ENCODE measurements around the gene MACROD2.

MACROD2 gene

DNA sequence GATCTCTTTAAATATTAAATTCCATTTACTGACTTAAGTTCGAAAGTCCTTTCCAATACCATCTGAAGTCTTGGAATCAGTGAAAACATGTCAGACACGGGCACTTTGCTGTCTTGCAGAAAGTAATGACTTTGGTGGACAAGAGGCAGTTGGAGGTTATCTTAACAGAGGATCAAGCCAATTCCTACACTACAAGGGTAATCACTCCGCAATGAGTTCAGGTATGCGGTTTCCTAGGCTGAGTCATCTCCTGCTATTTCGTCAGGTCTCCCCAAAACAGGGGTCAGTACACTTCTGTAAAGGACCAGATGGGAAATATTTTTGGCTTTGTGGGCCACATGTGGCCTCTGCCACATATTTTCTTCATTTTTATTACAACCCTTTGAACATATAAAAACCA, 1921.3 kb downstream of the MACROD2 start:
- DNase-seq: no peak

DNA sequence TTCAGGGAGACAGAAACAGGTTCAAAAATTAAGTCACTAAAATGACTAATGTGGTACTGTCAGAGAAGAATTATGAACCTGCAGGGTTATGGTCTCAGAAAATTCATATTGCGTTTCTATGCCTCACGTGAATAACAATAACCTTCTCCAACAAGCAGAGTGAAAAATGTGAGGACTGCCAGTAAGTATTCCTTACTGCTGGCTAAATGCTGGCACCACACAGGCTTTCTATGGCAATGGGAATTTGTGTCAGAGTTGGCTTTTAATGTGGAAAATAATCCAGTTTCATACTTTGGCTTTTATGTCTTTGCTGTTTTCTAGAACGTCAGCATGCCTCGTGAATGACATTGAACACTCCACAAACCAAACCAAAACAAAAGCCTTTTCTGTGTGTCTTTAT, 1922.0 kb downstream of the MACROD2 start:
- no peak for DNase-seq

- no peak for DNase-seq
Observed at GRCh38 chr20:15918631-15919030, 1923.3 kb downstream of the MACROD2 start.

DNA sequence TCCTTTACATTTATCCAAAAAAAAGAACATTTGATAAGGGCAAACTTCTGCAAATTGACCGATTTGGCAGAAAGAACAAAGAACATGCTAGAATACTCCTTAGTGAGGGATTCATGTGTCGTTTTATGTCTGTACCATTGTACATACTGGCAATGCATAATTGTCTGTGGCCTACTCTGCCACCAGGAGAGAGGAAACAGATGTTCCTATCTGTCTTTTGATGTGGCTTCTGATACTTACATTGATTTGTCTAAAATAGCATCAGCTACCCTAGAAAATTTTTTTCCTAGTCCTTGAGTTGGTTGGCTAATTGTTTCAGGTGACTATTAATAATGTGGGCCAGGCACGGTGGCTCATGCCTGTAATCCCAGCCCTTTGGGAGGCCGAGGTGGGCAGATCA, 1923.8 kb downstream of the MACROD2 start:
- no peak for DNase-seq

DNA sequence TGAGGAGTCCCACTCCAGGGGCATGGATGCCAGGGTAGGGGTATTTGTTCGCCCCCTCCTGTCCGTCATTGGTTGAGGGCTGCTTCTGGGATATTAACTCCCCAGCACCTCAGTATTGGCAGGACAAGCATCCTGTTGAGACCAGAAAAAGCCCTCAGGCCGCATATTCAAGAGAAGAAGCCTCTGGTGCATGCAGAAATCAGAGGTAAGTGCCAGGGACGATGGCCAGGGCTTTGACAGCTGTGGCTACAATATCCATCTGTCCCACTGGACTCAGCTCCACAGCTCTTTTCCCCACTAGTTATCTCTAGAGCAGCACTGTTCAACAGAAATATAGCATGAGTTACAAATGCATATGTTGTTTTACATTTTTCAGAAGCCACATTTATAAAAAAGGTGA, 1926.6 kb downstream of the MACROD2 start:
- no peak for DNase-seq

- no peak for DNase-seq
Observed at GRCh38 chr20:15922556-15922955, 1927.2 kb downstream of the MACROD2 start.

GRCh38 chr20:15923030-15923776, 1927.9 kb downstream of the MACROD2 start:
- no peak for DNase-seq

DNA sequence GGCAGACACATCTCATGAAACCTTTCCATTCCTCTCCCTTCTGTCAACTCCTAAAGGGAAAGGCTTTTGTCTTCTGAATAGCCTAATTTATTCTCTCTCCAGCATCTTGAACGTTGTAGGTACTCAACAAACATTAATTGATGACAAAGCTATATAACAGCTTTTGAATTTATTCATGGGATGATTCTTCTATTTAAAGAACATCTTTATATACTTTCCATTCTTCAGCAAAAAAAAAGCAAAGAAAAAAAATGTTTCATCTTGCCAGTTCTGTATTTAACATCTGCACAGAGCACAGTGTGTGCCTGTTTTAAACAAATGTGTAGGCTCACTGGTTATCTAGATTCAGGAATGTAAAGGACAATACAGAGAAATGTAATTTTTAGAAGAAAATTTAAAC, 1929.2 kb downstream of the MACROD2 start:
- DNase-seq: no peak

DNA sequence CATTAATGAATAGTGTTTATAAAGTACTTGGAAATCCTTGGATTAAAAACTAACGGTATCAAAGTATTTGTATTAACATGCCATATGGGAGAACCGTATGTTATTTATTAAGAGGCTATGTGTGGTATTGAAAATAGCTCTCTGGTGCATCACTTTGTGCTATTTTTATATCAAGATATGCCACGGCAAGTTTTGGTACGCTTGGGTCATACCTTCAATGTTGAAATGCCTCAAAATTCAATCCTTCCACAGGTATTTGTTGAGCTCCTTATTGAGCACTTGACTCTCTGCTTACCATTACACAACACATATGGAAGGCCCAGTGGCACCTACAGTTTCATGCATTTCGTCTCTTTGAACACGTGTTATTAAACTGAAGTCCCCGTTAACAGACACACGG, 1930.1 kb downstream of the MACROD2 start:
- no peak for DNase-seq

- no peak for DNase-seq
Observed at GRCh38 chr20:15927893-15928650, 1932.8 kb downstream of the MACROD2 start.

GRCh38 chr20:15928946-15929345, 1933.6 kb downstream of the MACROD2 start:
- no peak for DNase-seq

DNA sequence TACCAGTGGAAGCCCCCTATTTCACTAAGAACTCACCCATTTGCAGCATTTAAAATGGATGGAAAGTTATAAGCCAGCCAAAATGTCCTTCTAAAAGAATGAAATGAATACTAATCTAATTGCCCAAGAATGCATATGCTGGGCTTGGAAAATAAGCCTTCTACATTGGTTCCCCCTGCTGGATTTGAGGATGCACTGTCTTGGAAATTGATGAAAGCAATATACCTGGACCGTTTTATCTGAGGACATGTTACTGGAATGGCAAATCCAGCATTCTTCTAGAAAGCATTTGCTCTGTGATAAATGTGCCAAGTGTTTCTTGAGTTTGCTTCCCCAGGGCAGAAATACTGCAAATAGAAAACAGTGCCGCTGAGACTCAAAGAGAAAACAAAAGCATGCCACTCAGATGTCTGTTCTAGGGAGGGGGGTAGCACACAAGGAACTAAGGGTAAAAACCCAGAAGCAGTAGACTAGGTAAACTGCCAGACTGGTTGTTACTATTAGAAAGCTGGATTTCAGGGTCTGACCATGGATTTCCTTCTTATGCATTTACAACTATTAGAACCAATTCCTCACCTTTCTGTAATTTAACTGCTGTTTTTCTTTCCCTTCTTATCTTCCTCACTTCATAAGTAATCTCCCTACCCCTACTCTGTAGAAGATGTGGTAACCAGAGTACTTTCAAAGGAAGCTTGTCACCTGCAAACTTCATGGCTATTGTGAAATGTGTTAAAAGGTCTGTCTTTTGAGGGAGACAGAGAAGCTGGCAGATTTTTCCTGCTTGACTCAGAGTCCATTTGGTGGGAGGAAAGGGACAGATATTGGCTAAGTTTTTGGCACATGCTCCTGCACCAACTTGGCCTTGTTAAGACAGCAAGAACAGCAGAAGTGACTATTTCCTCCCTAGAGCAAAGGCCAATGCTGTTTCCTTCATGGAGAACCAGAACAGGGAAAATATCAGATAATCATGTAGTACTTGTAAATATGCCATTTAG, 1935.3 kb downstream of the MACROD2 start:
- DNase-seq: peak; percentile 83

DNA sequence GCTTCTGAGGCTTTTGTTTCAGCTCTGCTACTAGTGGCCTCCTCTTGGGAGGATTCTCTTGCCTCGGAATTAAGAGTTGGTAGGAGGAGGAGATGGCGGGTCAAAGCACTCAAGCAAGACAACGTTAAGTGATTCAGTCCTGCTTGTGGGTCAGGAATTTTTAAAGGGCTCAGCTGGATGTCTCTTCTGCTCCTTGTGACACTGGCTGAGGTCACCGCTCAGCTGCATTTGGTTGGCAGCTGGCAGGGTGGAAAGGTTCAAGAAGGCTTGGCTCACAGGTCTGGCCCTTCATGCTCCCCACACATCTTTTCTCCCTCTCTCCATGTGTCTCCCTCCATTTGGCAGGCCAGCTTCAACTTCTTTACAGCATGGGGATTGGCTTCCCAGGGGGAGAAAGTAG, 1936.6 kb downstream of the MACROD2 start:
- no peak for DNase-seq

DNA sequence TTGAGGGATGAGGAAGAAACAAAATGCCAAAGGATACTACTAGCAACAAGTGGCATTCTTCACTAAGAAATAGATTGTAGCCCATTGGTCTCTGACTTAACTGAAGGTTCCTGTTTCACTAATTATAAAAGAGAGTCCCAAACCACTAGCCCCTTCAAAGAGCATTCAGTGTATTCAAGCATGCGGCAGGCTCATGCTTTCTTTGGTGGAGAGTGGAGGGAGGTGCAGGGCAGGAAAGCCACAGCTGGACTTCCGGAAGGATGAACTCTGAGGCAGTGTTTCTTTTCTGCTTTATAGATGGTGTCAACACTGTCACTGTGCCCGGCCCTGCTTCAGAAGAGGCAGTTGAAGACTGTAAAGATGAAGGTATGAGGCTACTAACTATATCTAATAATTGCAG, 1941.9 kb downstream of the MACROD2 start:
- no peak for DNase-seq

DNA sequence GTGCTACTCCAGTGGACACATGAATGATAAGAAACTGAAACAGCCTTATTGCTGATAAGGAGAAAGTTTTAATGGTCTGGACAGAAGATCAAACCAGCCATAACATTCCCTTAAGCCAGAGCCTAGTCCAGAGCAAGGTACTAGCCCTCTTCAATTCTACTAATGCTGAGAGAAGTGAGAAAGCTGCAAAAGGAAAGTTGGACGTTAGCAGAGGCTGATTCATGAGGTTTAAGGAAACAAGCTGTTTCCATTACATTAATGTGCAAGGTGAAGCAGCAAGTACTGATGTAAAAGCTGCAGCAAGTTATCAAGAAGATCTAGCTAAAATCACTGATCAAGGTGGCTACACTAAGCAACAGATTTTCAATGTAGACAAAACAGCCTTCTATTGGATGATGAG, 1943.5 kb downstream of the MACROD2 start:
- no peak for DNase-seq

DNA sequence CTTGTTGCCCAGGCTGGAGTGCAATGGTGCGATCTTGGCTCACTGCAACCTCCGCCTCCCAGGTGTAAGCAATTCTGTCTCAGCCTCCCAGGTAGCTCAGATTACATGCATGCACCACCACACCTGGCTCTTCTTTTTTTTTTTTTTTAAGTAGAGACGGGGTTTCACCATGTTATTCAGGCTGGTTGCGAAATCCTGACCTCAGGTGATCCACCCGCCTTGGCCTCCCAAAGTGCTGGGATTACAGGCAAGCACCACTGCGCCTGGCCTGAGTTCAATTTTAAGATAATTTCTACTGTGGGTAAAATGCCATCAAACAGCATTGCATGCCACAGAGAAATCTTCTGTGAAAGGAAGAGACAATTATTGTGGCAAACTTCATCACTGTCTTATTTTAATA, 1944.8 kb downstream of the MACROD2 start:
- no peak for DNase-seq

DNA sequence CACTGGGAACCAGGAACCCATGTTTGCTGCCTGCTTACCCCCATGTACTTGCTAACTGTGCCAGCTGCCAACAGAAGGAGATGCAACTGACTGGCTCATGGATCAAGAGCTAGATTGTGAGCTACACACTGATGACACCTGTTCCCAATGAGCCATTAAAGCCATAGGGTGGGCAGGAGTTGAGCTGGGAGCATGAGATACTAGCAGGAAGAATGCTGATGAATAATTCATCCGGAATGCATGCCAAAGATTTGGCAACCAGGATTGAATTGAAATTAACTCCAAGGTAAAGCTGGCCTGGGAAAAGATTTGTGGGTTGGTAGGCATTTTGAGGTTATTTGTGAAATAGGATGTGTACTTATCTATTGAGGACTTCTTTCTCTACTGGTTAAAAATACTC, 1946.8 kb downstream of the MACROD2 start:
- DNase-seq: peak; percentile 66

- DNase-seq: no peak
Observed at GRCh38 chr20:15945289-15945688, 1950.0 kb downstream of the MACROD2 start.

GRCh38 chr20:15949391-15949790, 1954.1 kb downstream of the MACROD2 start:
- DNase-seq: no peak

DNA sequence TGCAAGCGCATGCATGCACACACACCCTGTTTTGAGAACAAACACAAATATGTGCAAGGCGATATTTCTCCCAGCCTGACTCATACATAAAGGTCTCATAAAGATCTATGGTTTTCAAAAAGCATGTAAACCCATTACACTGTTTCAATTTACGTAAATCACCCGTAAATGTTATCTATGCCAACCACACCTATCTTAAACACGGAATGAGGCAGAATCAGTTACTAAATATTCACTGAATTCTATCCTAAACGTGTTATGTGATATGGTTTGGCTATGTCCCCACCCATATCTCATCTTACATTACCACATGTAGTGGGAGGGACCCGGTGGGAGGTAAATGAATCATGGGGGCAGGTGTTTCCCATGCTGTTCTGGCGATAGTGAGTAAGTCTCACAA, 1956.3 kb downstream of the MACROD2 start:
- peak; percentile 96 for DNase-seq

DNA sequence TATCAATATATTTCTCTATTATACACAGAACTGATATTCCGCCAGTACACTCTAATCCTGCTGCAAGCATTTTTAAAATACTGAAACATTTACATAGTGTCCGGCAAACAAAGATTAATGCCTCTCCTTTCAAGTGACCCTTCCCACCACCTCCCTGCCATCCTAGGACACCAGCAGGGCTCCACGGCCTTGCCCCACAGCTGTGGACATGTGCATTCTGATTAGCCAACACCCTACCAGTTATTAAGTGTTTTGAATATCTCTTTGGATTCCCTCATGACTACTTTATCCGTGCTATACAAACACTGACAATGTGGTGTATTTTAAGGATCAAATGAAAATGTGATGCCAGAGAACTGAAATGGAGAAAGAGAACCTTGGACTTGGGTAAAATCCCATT, 1962.8 kb downstream of the MACROD2 start:
- no peak for DNase-seq

DNA sequence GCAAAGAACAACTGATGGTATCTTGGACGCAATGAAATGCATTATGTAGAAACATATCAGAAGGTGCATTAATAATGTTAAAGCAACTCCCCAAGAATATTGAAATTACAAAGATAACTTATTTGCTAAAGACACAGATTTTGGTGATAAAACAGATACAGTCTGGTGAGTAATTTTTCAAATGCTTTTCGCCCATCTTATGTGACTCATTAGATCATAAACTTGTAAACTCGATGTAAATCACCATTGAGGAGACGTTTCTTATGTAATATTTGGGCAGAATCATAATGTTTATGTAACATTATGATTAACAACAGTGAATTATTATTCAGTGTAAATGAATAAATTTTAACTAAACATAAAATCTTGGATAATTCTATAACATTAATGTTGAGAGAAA, 1969.8 kb downstream of the MACROD2 start:
- DNase-seq: no peak

DNA sequence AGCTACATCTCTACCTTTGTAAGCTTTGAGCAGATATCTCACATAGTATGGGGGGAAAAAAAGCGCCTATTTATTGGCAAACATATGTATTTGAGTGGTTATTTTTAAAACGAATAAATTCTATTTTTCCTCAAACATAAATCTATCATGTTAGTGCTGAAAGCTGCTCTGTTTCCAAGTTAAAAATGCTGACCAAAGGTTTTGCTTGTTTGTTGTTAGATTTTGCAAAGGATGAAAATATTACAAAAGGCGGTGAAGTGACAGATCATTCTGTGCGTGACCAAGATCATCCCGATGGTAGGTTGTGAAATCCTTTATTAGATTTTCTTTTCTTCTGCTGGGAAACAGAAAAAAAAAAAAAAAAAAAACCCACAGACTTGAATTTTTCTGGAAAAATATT, 1972.0 kb downstream of the MACROD2 start:
- no peak for DNase-seq

Data from NCI-H2171 treated with DMSO at 0.1 percent for 48 hours (cell line).